HCT116 (cell line): ENCODE measurements around the gene IGFBP2. TPM values are rescaled to one million over a fixed set of nuclear protein-coding genes. Genes with fewer than 3 reads are reported as not detected.

Experiments used
- ATAC-seq: fragments of 200-7000 bp; cut with Tn5 transposase; 2 replicates; pipeline ENCODE4 v1.9.1; 2020; ENCODE audit warnings: mild to moderate bottlenecking, moderate library complexity
- BruUV-seq: library from RNA; stranded (reverse); fragments of 400-500 nt; replicated peaks from 2 replicates; lab custom pipeline; 2021; lab: Mats Ljungman, UMichigan
- CTCF ChIA-PET: fragments of 300-600 bp; sonication (Branson Sonifier 250); formaldehyde crosslinking; loops from one replicate; lab custom pipeline; 2021; ENCODE audit warnings: antibody characterized with exemption; lab: Charles Lee
- POLR2A ChIA-PET: fragments of 300-600, 350-600 bp; sonication (Branson Sonifier 250); formaldehyde crosslinking; loops from one replicate; lab custom pipeline; 2021; ENCODE audit warnings: antibody characterized with exemption; lab: Charles Lee
- RAD21 ChIA-PET, 2 experiments: fragments of 300-600 bp; sonication (Branson Sonifier 250); formaldehyde crosslinking; loops; one replicate each; lab custom pipeline; 2023; ENCODE audit warnings: low total read pairs in 2 of 2; ENCODE audit not compliant: uncharacterized antibody in 2 of 2, unreplicated experiment in 2 of 2, low non-redundant PET in 1 of 2; lab: Charles Lee
- DNase-seq: peaks from one replicate; pipeline ENCODE4 v3.0.0-alpha.2; 2010; ENCODE audit warnings: low read depth, low spot score
- H2AFZ ChIP-seq: fragments of 200-600 bp; shearing (Covaris generic), sonication (generic); 2 replicates; pipeline ENCODE4 v1.6.1; 2017; ENCODE audit warnings: low read depth, mixed run types, mixed read lengths, antibody characterized with exemption, low read length; ENCODE audit not compliant: poor library complexity, severe bottlenecking
- H3K27ac ChIP-seq: 2 replicates; pipeline ENCODE4 v1.5.1; 2012; ENCODE audit warnings: low read depth, low read length
- H3K27me3 ChIP-seq: fragments of 200-600 bp; sonication (generic); 2 replicates; pipeline ENCODE4 v1.6.1; 2016; ENCODE audit warnings: mixed run types, low read length, mixed read lengths; ENCODE audit not compliant: insufficient read depth
- H3K36me3 ChIP-seq, 2 experiments: fragments of 200-500 bp in 1 of 2; fragments of 200-600 bp in 1 of 2; sonication (Bioruptor generic) in 1 of 2; sonication (generic) in 1 of 2; 2 replicates each; pipeline versions ENCODE4 v1.5.1 to v1.6.1; 2014 to 2016; ENCODE audit warnings: low read length in 2 of 2, inconsistent platforms in 1 of 2, mixed read lengths in 1 of 2, mixed run types in 1 of 2; ENCODE audit not compliant: insufficient read depth in 2 of 2, control insufficient read depth in 1 of 2
- H3K4me1 ChIP-seq, 2 experiments: fragments of 200-600 bp in 1 of 2; sonication (generic) in 1 of 2; 2 replicates each; pipeline versions ENCODE4 v1.5.1 to v1.6.1; 2012 to 2017; ENCODE audit warnings: low read length in 2 of 2, inconsistent platforms in 1 of 2, mild to moderate bottlenecking in 1 of 2, mixed read lengths in 1 of 2, mixed run types in 1 of 2, moderate library complexity in 1 of 2; ENCODE audit not compliant: insufficient read depth in 2 of 2, control insufficient read depth in 1 of 2
- H3K4me2 ChIP-seq: fragments of 200-600 bp; sonication (generic); 2 replicates; pipeline ENCODE4 v1.6.1; 2017; ENCODE audit warnings: mixed run types, low read length, mixed read lengths
- H3K4me3 ChIP-seq, 2 experiments: fragments of 200-600 bp in 1 of 2; sonication (generic) in 1 of 2; replicated peaks in 1 of 2; 2 replicates each; pipeline ENCODE4 v1.5.1; 2011 to 2016; ENCODE audit warnings: low read length in 2 of 2, control low read depth in 1 of 2, low read depth in 1 of 2, mild to moderate bottlenecking in 1 of 2, mixed read lengths in 1 of 2, mixed run types in 1 of 2
- H3K79me2 ChIP-seq: fragments of 200-600 bp; sonication (generic); 2 replicates; pipeline ENCODE4 v1.6.1; 2017; ENCODE audit warnings: mild to moderate bottlenecking, mixed run types, low read length, moderate library complexity, mixed read lengths; ENCODE audit not compliant: insufficient read depth
- H3K9ac ChIP-seq: fragments of 200-600 bp; sonication (generic); 2 replicates; pipeline ENCODE4 v1.6.1; 2016; ENCODE audit warnings: low read length, mixed read lengths
- H3K9me2 ChIP-seq: fragments of 200-600 bp; sonication (generic), shearing (Covaris generic); 2 replicates; pipeline ENCODE4 v1.6.1; 2017; ENCODE audit warnings: mixed run types, mild to moderate bottlenecking, moderate library complexity; ENCODE audit not compliant: insufficient read depth
- H3K9me3 ChIP-seq, 2 experiments: fragments of 200-500 bp in 1 of 2; fragments of 200-600 bp in 1 of 2; sonication (Bioruptor generic) in 1 of 2; sonication (generic) in 1 of 2; 2 replicates each; pipeline ENCODE4 v1.6.1; 2014 to 2017; ENCODE audit warnings: low read length in 2 of 2, mixed read lengths in 2 of 2, inconsistent platforms in 1 of 2, low read depth in 1 of 2, mild to moderate bottlenecking in 1 of 2, mixed run types in 1 of 2, moderate library complexity in 1 of 2; ENCODE audit not compliant: control insufficient read depth in 1 of 2, insufficient read depth in 1 of 2
- H4K20me1 ChIP-seq: fragments of 200-600 bp; sonication (generic), shearing (Covaris generic); 2 replicates; pipeline ENCODE4 v1.6.1; 2017; ENCODE audit warnings: mixed run types, mild to moderate bottlenecking, moderate library complexity; ENCODE audit not compliant: insufficient read depth
- ATF3 ChIP-seq: IDR thresholded peaks from 2 replicates; pipeline ENCODE4 v1.6.1; 2012
- CBX3 ChIP-seq: IDR thresholded peaks from 2 replicates; pipeline ENCODE4 v1.6.1; 2012; ENCODE audit warnings: low read depth
- CEBPB ChIP-seq: IDR thresholded peaks from 2 replicates; pipeline ENCODE4 v1.6.1; 2012; ENCODE audit warnings: low read depth
- CTCF ChIP-seq, 3 experiments: fragments of 200-600 bp in 1 of 3; sonication (generic) in 1 of 3; IDR thresholded peaks in 2 of 3; conservative IDR thresholded peaks in 1 of 3; 2 replicates each; pipeline ENCODE4 v1.5.1; 2012 to 2017; ENCODE audit warnings: low read depth in 2 of 3, low read length in 2 of 3, antibody characterized with exemption in 1 of 3, borderline replicate concordance in 1 of 3, control low read depth in 1 of 3, mild to moderate bottlenecking in 1 of 3, mixed read lengths in 1 of 3, mixed run types in 1 of 3, moderate library complexity in 1 of 3; ENCODE audit not compliant: insufficient read depth in 1 of 3
- ELF1 ChIP-seq: IDR thresholded peaks from 2 replicates; pipeline ENCODE4 v1.6.1; 2012; ENCODE audit warnings: low read depth, borderline replicate concordance
- EZH2 ChIP-seq: fragments of 200-600 bp; sonication (generic); IDR thresholded peaks from 2 replicates; pipeline ENCODE4 v1.6.1; 2017; ENCODE audit warnings: antibody characterized with exemption, mixed run types
- EZH2phosphoT487 ChIP-seq: fragments of 200-600 bp; IDR thresholded peaks from 2 replicates; pipeline ENCODE4 v1.6.1; 2018; ENCODE audit warnings: antibody characterized with exemption, borderline replicate concordance
- FOSL1 ChIP-seq: IDR thresholded peaks from 2 replicates; pipeline ENCODE4 v1.6.1; 2012; ENCODE audit warnings: low read depth
- JUND ChIP-seq: IDR thresholded peaks from 2 replicates; pipeline ENCODE4 v1.6.1; 2012
- MAX ChIP-seq: IDR thresholded peaks from 2 replicates; pipeline ENCODE4 v1.6.1; 2012
- POLR2A ChIP-seq: IDR thresholded peaks from 2 replicates; pipeline ENCODE4 v1.7.0; 2011; ENCODE audit warnings: borderline replicate concordance; ENCODE audit not compliant: insufficient read depth, insufficient read length; ENCODE audit errors: extremely low read depth
- RAD21 ChIP-seq: IDR thresholded peaks from 2 replicates; pipeline ENCODE4 v1.6.1; 2012; ENCODE audit warnings: low read depth, mild to moderate bottlenecking
- SIN3A ChIP-seq: IDR thresholded peaks from 2 replicates; pipeline ENCODE4 v1.6.1; 2012; ENCODE audit warnings: low read depth
- SP1 ChIP-seq: IDR thresholded peaks from 2 replicates; pipeline ENCODE4 v1.6.1; 2012; ENCODE audit warnings: low read depth
- SRF ChIP-seq: IDR thresholded peaks from 2 replicates; pipeline ENCODE4 v1.6.1; 2012; ENCODE audit warnings: low read depth
- TCF7L2 ChIP-seq: IDR thresholded peaks from 2 replicates; pipeline ENCODE4 v1.7.0; 2011; ENCODE audit warnings: borderline replicate concordance, inconsistent platforms; ENCODE audit not compliant: insufficient read depth, insufficient read length; ENCODE audit errors: extremely low read depth
- YY1 ChIP-seq: IDR thresholded peaks from 2 replicates; pipeline ENCODE4 v1.6.1; 2011; ENCODE audit warnings: low read length, low read depth, moderate library complexity, mild to moderate bottlenecking; ENCODE audit not compliant: insufficient replicate concordance; ENCODE audit errors: extremely low read depth
- ZNF274 ChIP-seq: fragments of 200-500 bp; sonication (Bioruptor generic); IDR thresholded peaks from 2 replicates; pipeline ENCODE4 v1.6.1; 2014; ENCODE audit warnings: mild to moderate bottlenecking, low read depth, low read length, inconsistent platforms
- intact Hi-C: fragments of 100-400 bp; cut with micrococcal nuclease; formaldehyde crosslinking; loops from 2 replicates; pipeline ENCODE4 v1.10.0; 2022
- total RNA-seq: library from RNA; stranded (reverse); gene quantifications from one replicate; pipeline ENCODE4 v1.2.1, GENCODE V29; 2021; ENCODE audit not compliant: unreplicated experiment

IGFBP2 gene
- total RNA-seq, 1 experiment from 2014 or later: 143 TPM

- Histone ChIP-seq H3K9ac (peak overlapping the region; percentile 52), H3K9me2 (no peaks in the 10 kb centered on the region), H3K79me2 (peaks cover 25% of the 10 kb centered on the region), H3K9me3 (no peaks in the 10 kb centered on the region), H4K20me1 (no peaks in the 10 kb centered on the region), H3K27me3 (no peaks in the 10 kb centered on the region), H3K36me3 (no peaks in the 10 kb centered on the region), H3K4me1 (peaks cover 30 to 44% of the 10 kb centered on the region in 2 experiments), H3K4me3 (peak overlapping the region; percentile 43 to 81), H2AFZ (peak overlapping the region; percentile 90), H3K4me2 (peak overlapping the region; percentile 95), H3K27ac (no peak overlapping the region)
- RAD21 ChIA-PET: no interaction called here
- TF ChIP-seq FOSL1: no peak
- TF ChIP-seq YY1: no peak
- TF ChIP-seq EZH2: no peak
- TF ChIP-seq ELF1: no peak
- no peak for TF ChIP-seq RAD21
- no peak for TF ChIP-seq CEBPB
- no peak for TF ChIP-seq POLR2A
- no peak for TF ChIP-seq SP1
- ATAC-seq (no peak), DNase-seq (no peak)
- no TSS peak for BruUV-seq
- intact Hi-C loops: no loop called here
- CTCF ChIA-PET: no interaction called here
- POLR2A ChIA-PET: no interaction called here
Measured at GRCh38 chr2:216632346-216632951, 771 bp upstream of the IGFBP2 start.

- no TSS peak for BruUV-seq
- Histone ChIP-seq H3K9me2 (no peaks in the 10 kb centered on the region), H3K27ac (peak overlapping the region; percentile 67; the same call in 1 of the 2 replicates), H3K4me3 (peak overlapping the region; percentile 78 to 81), H3K36me3 (no peaks in the 10 kb centered on the region), H3K27me3 (no peaks in the 10 kb centered on the region), H3K4me1 (peaks cover 35 to 50% of the 10 kb centered on the region in 2 experiments), H2AFZ (no peak overlapping the region), H3K9me3 (no peaks in the 10 kb centered on the region), H3K9ac (peak overlapping the region; percentile 76), H4K20me1 (no peaks in the 10 kb centered on the region), H3K79me2 (peaks cover 29% of the 10 kb centered on the region), H3K4me2 (peak overlapping the region; percentile 95)
- ChIA-PET CTCF (no interaction called here), RAD21 (no interaction called here), POLR2A (no interaction called here)
- intact Hi-C loops: no loop called here
- DNase-seq: no peak
- peak; percentile 49 for ATAC-seq
- TF ChIP-seq MAX: no peak; the same call in 1 of the 2 replicates
- no peak for TF ChIP-seq CBX3
- no peak for TF ChIP-seq JUND
- TF ChIP-seq SP1: no peak
- no peak for TF ChIP-seq EZH2phosphoT487
- no peak for TF ChIP-seq TCF7L2
- no peak for TF ChIP-seq ATF3
- no peak for TF ChIP-seq SRF
- no peak for TF ChIP-seq ZNF274
- TF ChIP-seq CTCF (IDR thresholded peaks at IDR 0.05 in 2 of 3, conservative IDR thresholded peaks at IDR 0.05 in 1 of 3; ENCODE audit: borderline replicate concordance in 1 of 3, insufficient read depth in 1 of 3, low read depth in 2 of 3, low read length in 2 of 3): no peak
- no peak for TF ChIP-seq SIN3A
Measured at GRCh38 chr2:216633616-216634369, 573 bp downstream of the IGFBP2 start.
